ENCODE results near the gene MRC2.
"Not testable (repeated sequence)": the region's sequence is repeated elsewhere in the genome, so short reads cannot be mapped to it uniquely, and the experiment has no call there.

Gene MRC2

DNA sequence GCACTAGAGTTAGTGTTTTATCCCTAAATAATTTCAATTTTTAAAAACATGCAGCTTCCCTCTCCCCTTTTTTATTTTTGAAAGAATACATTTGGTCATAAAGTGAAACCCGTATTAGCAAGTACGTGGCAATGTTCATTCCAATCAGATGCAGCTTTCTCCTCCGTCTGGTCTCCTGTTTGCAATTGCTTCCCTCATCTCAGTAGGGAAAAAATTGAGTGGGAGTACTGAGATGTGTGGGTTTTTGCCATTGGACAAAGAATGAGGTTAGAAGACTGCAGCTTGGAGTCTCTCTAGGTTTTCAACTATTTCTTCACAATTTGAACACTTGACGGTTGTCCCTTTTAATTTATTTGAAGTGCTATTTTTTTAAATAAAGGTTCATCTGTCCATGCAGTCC, 14.4 kb upstream of the MRC2 start:
- DNase-seq: not testable (repeated sequence)

DNA sequence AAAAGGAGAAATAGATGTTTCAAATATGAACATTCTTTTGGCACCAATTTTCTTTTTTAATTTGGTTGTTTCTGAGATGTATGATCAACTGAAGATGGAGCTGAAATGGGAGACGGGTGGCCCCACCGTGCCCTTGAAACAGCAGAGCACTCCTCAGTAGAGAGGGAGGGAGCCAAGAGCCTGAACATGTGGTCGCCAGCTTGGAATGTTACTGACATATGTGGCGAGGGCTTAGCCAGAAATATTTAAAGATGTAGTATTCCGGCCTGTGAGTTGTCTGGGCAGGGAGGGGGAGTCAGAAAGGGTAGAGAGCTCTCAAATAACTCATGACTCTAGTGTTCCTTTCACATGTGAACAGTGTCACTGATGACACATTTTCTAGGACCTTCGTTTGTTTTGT, 13.3 kb upstream of the MRC2 start:
- peak; percentile 67 for DNase-seq

- no peak for DNase-seq
Measured at GRCh38 chr17:62615503-62615902, 12.0 kb upstream of the MRC2 start.

GRCh38 chr17:62616993-62617893, 10.2 kb upstream of the MRC2 start:
- DNase-seq: peak; percentile 59

GRCh38 chr17:62617894-62618472, 9.5 kb upstream of the MRC2 start:
- DNase-seq: no peak

DNA sequence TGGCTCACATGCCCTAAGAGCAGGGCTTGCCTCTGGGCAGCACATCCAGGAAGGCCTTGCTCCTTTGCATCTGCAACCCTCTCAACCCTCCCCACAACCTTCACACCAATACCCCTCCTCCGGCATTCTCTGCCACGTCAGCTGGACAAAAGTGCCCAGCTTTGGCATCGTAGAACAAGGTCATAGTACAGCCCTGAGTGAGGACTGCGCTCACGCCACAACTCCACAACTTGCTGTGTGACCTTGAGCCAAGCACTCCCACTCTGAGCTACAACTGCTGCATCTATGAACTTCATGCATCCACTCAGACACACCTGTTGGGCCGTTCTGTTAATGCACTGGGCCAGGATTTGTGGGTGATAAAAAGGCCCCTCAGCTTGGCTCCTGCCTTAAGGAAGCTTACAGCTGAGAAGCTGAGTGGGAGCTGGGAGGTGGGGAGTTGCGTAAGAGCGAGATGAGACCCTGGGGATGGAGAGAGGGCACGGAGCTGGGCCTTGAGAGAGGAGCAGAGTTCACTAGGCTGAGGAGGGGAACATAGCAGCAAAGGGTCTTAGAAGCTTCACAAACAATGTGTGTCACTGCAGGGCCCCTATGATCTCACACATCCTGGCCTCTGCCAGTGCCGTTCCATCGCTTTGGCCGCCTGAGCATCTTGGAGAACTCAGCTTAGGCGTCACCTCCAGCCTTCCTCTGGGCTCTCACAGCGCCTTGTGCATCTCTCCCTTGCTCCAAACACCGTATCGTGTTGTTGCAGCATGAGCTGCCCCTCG, 8.6 kb upstream of the MRC2 start:
- no peak for DNase-seq

- DNase-seq: no peak
Measured at GRCh38 chr17:62619417-62620155, 7.9 kb upstream of the MRC2 start.

DNA sequence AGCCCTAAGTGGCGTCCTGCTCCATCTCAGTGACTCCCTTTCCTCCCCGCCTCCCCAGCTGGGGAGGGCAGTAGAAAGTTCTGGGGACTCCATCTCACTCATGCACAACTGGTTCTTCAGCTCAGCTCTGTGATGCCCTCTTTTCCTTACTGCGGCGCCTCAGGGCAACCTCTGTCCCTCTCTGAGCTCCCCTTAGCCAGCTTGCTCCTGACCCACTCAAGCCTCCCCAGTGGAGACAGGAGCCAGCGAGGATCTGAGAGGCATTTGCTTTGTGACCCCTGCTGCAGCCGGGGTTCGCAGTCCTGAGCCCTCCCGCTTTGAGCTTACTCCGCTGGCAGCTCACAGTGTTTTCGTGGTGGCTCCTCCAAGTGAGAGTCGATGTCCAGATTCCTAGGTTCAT, 6.2 kb upstream of the MRC2 start:
- DNase-seq: no peak

GRCh38 chr17:62625184-62625869, 2.1 kb upstream of the MRC2 start:
- no peak for DNase-seq

GRCh38 chr17:62625870-62626200, 1.6 kb upstream of the MRC2 start:
- DNase-seq: peak; percentile 68

DNA sequence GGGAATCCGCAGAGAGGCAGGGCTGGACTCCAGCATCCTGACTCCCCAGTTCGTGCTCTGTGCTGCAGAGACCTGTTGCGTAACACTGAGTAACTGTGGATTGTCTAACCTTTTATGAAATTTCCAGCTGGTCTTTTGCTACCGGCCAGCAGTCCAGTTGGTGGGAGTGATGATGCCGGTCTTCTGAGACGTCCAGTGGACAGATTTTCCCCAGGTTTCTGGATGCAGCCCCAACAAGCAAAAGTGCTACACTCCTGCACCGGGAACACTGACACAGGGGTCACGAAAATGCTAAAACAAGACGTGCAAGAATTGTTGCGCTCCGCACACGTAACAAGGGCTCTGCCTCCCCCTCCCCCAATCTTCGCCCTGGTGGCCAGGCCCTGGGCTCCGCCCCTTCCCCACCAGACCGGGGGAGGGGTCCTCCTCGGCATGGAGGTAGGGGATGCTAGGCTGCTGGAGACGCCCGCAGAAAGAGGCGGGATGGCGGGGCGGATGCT, 701 bp upstream of the MRC2 start:
- peak; percentile 88 for DNase-seq

GRCh38 chr17:62627904-62628633, 599 bp downstream of the MRC2 start:
- peak; percentile 83 for DNase-seq

- peak; percentile 72 for DNase-seq
Measured at GRCh38 chr17:62628831-62629555, 1.5 kb downstream of the MRC2 start.

GRCh38 chr17:62629556-62630364, 2.3 kb downstream of the MRC2 start:
- DNase-seq: no peak

DNA sequence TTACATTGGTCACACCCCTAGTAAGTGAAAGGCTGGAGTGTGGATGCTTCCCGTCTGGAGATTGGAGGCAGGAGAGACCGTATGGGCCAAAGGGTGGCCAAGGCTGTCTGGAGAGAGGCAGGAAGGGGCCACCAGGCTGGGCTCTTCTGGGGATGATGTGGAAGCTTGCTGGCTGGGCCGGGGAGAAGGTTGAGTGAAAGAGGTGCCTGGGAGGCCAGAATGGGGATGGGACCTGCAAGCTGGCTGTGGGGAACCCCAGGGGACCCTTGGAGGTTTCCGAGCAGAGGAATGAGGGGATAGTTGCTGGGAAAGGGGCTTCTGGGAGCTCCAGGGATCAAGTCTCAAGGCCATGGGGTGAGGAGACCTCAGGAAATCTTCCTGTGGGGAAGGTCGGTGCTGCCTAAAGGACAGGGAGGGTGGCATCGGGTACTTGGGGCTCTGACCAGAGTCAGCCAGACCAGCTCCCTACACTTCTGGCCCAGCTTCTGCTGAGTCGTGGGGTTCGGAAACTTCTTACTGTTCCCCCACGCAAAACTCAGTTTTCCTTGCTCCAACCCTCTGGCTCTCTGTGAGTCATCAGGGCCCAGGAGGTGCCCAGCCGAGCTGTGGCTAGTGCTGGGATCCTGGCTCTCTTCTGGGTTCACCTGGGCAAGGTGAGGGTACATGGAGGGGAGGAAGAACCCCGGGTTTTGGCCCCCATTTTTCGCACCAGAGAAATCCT, 3.1 kb downstream of the MRC2 start:
- no peak for DNase-seq

GRCh38 chr17:62631086-62631935, 3.8 kb downstream of the MRC2 start:
- no peak for DNase-seq

GRCh38 chr17:62631936-62632924, 4.8 kb downstream of the MRC2 start:
- DNase-seq: no peak
